ENCODE data around the gene GAGE12F.
"Not testable (repeated sequence)": the region's sequence is repeated elsewhere in the genome, so short reads cannot be mapped to it uniquely, and the experiment has no call there.

The GAGE12F gene, protein sequence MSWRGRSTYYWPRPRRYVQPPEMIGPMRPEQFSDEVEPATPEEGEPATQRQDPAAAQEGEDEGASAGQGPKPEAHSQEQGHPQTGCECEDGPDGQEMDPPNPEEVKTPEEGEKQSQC

DNA sequence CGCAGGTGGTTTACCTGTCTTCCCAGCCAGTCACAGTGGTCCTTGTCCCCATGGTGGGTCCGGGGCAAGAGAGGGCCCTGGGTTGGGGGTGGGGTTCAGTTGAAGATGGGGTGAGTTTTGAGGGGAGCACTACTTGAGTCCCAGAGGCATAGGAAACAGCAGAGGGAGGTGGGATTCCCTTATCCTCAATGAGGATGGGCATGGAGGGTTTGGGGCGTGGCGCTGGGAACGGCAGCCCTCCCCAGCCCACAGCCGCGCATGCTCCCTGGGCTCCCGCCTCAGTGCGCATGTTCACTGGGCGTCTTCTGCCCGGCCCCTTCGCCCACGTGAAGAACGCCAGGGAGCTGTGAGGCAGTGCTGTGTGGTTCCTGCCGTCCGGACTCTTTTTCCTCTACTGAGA lies at the start of gene GAGE12F:
Gene GAGE12F (plus strand): TSS at position 301 of the 400 bp plus-strand sequence. CDS start 1,155 bp downstream, outside the sequence.
- DNase-seq, result not testable (repeated sequence)

DNA sequence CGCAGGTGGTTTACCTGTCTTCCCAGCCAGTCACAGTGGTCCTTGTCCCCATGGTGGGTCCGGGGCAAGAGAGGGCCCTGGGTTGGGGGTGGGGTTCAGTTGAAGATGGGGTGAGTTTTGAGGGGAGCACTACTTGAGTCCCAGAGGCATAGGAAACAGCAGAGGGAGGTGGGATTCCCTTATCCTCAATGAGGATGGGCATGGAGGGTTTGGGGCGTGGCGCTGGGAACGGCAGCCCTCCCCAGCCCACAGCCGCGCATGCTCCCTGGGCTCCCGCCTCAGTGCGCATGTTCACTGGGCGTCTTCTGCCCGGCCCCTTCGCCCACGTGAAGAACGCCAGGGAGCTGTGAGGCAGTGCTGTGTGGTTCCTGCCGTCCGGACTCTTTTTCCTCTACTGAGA lies 28.8 kb upstream of the GAGE12F start, which contains the start of gene GAGE12C:
Gene GAGE12C (plus strand): TSS at position 301 of the 400 bp plus-strand sequence. CDS start 1,155 bp downstream, outside the sequence.
- DNase-seq, result not testable (repeated sequence)

DNA sequence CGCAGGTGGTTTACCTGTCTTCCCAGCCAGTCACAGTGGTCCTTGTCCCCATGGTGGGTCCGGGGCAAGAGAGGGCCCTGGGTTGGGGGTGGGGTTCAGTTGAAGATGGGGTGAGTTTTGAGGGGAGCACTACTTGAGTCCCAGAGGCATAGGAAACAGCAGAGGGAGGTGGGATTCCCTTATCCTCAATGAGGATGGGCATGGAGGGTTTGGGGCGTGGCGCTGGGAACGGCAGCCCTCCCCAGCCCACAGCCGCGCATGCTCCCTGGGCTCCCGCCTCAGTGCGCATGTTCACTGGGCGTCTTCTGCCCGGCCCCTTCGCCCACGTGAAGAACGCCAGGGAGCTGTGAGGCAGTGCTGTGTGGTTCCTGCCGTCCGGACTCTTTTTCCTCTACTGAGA lies 19.2 kb upstream of the GAGE12F start, which contains the start of gene GAGE12D:
Gene GAGE12D (plus strand): TSS at position 301 of the 400 bp plus-strand sequence. CDS start 1,155 bp downstream, outside the sequence.
- not testable (repeated sequence) for DNase-seq

DNA sequence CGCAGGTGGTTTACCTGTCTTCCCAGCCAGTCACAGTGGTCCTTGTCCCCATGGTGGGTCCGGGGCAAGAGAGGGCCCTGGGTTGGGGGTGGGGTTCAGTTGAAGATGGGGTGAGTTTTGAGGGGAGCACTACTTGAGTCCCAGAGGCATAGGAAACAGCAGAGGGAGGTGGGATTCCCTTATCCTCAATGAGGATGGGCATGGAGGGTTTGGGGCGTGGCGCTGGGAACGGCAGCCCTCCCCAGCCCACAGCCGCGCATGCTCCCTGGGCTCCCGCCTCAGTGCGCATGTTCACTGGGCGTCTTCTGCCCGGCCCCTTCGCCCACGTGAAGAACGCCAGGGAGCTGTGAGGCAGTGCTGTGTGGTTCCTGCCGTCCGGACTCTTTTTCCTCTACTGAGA lies 9.7 kb upstream of the GAGE12F start, which contains the start of gene GAGE12E:
Gene GAGE12E (plus strand): TSS at position 301 of the 400 bp plus-strand sequence. CDS start 1,155 bp downstream, outside the sequence.
- not testable (repeated sequence) for DNase-seq

DNA sequence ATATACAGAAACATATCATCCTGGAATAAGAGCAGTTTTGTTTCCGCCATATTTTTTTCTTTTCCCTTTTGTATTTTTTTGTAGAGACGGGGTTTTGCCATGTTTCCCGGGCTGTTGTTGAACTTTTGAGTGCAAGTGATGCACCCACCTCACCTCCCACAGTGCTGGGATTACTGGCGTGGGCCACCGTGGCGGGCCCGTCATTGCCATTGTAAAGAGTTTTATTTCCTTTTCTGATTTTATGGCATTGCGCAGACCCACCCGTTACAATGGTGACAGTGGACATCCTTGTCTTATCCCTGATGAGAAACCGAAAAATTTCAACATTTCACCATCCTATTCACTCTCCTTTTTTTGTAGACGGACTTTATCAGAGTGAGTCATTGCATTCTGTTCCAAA lies 8.1 kb downstream of the GAGE12F start:
- DNase-seq, result not testable (repeated sequence)

DNA sequence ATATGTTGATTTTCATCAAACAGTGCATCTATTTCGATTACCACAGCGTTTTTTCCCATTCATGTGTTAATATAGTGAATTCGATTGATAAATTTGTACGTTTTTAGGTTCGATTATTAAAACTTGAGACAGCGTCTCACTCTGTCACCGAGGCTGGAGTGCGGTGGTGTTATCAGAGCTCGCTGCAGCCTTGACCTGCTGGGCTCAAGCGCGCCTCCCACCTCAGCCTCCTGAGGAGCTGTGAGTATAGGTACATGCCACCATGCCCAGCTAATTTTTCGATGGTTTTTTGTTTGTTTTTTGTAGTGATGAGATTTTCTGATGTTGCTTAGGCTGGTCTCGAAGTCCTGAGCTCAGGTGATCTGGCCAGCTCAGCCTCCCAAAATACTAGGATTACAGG lies 8.5 kb downstream of the GAGE12F start:
- not testable (repeated sequence) for DNase-seq

DNA sequence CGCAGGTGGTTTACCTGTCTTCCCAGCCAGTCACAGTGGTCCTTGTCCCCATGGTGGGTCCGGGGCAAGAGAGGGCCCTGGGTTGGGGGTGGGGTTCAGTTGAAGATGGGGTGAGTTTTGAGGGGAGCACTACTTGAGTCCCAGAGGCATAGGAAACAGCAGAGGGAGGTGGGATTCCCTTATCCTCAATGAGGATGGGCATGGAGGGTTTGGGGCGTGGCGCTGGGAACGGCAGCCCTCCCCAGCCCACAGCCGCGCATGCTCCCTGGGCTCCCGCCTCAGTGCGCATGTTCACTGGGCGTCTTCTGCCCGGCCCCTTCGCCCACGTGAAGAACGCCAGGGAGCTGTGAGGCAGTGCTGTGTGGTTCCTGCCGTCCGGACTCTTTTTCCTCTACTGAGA lies 9.5 kb downstream of the GAGE12F start, which contains the start of gene GAGE12G:
Gene GAGE12G (plus strand): TSS at position 301 of the 400 bp plus-strand sequence. CDS start 1,155 bp downstream, outside the sequence.
- DNase-seq, result not testable (repeated sequence)

DNA sequence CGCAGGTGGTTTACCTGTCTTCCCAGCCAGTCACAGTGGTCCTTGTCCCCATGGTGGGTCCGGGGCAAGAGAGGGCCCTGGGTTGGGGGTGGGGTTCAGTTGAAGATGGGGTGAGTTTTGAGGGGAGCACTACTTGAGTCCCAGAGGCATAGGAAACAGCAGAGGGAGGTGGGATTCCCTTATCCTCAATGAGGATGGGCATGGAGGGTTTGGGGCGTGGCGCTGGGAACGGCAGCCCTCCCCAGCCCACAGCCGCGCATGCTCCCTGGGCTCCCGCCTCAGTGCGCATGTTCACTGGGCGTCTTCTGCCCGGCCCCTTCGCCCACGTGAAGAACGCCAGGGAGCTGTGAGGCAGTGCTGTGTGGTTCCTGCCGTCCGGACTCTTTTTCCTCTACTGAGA lies 19.0 kb downstream of the GAGE12F start, which contains the start of gene GAGE12H:
Gene GAGE12H (plus strand): TSS at position 301 of the 400 bp plus-strand sequence. CDS start 1,155 bp downstream, outside the sequence.
- DNase-seq, result not testable (repeated sequence)

DNA sequence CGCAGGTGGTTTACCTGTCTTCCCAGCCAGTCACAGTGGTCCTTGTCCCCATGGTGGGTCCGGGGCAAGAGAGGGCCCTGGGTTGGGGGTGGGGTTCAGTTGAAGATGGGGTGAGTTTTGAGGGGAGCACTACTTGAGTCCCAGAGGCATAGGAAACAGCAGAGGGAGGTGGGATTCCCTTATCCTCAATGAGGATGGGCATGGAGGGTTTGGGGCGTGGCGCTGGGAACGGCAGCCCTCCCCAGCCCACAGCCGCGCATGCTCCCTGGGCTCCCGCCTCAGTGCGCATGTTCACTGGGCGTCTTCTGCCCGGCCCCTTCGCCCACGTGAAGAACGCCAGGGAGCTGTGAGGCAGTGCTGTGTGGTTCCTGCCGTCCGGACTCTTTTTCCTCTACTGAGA lies 28.6 kb downstream of the GAGE12F start, which contains the start of gene GAGE2A:
Gene GAGE2A (plus strand): TSS at position 301 of the 400 bp plus-strand sequence. CDS start 1,155 bp downstream, outside the sequence.
- DNase-seq, result not testable (repeated sequence)

DNA sequence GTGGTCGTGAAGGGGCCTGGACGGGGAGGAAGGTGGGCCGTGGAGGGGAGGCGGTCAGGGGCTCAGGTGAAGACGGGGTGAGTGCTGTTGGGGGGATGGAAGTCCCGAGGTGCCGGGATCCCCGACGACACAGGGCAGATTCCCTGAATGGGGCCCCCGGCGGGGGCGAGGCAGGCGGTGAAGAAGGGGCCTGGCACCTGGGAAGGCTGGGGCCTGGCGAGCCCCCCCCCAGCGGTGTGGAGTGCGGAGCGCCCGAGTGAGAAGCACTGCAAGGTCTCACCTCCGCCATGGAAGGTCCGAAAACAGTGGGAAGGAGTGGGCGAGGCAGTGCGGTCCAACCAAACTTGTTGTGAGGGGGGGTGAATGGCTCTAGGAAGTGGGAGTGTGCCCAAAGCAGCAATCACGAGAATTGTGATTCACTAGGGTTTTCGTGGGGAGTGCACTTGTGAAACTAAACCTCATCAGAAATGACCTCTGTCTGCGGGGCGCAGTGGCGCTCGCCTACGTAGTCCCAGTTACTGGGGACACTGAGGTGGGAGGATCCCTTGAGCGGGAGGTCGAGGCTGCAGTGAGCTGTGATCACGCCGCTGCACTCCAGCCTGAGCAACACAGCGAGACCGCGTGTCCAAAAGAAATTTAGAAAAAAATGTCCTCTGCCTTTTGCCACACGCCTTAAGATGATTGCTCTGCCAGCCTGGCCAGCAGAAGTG lies 29.3 kb downstream of the GAGE12F start:
- peak; percentile 12 for DNase-seq

DNA sequence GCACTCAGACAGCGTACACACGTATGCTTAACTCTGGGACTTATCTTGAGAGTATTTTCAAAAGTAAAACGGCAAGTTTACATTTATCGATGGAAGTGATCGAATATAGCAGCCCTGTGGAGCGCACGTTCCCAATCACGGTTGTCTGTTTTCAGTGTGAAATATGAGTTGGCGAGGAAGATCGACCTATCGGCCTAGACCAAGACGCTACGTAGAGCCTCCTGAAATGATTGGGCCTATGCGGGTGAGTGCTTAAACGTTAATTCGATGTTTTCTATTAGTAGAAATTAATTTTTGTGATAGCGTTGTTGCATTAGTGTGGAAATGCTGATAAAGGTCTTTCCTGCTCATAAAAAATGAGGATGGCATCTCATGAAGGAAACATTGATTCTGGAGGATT lies 29.8 kb downstream of the GAGE12F start:
- not testable (repeated sequence) for DNase-seq

DNA sequence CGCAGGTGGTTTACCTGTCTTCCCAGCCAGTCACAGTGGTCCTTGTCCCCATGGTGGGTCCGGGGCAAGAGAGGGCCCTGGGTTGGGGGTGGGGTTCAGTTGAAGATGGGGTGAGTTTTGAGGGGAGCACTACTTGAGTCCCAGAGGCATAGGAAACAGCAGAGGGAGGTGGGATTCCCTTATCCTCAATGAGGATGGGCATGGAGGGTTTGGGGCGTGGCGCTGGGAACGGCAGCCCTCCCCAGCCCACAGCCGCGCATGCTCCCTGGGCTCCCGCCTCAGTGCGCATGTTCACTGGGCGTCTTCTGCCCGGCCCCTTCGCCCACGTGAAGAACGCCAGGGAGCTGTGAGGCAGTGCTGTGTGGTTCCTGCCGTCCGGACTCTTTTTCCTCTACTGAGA lies 38.1 kb downstream of the GAGE12F start, which contains the start of gene GAGE1:
Gene GAGE1 (plus strand): TSS at position 301 of the 400 bp plus-strand sequence. CDS start 1,155 bp downstream, outside the sequence.
- not testable (repeated sequence) for DNase-seq

DNA sequence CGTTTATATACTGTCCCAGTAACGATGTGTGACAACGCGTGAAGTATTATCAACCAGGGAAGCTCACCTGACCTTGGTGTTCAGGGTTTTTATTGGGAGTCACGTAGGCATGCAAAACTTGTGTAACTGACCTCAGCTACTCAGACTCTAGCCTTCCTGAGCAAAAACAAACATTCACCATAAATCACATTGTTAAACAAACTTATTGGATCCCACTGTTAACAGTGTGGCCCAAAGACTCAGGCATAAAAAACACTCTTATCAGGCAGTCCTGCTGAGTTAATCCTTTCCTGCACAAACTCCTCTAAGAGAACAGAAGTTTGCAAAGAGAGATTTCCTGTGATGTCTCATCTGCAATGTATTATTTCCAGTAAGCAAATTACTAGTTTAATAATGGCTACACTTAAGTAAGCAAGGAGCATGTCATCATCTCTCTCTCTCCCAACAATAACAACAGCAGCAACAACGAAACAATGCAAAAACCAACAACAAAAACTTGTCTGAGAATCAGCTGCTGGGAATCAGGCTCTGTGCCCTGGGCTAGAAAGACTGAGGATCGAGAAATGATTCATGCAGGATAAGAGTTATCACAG lies 50.2 kb downstream of the GAGE12F start:
- DNase-seq, result no peak

Data from activated CD4-positive, alpha-beta T cell treated with anti-CD3 and anti-CD28 coated beads, Interleukin-2, amount 50 U/mL, for 16 hours (primary cell).